ENCODE data around the gene ZG16. TPM values are rescaled to one million over a fixed set of nuclear protein-coding genes. Genes with fewer than 3 reads are reported as not detected.

The ZG16 gene
- total and polyA plus RNA-seq, 8 donors = 0.06 to 0.10 (median 0.07) TPM; not detected in 3

DNA sequence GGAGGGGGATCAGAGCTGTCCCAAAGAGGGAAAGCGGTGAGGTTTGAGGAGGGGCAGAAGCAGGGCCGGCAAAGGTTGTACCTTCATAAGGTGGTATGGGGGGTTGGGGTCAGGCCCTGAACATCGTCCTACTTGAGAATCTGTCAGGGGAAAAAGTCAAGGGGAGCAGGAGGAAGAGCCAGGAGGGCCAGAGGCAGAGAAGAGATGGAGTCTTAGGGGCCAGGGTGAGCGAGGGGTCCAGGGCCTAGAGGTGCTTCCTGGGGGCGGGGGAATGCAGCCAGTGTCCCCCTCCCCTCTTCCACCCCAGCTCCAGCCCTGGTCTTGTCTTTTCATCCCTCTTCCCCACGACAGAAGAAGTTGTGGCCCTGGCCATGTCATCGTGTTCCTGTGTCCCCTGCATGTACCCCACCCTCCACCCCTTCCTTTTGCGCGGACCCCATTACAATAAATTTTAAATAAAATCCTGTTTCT, 32.7 kb downstream of the ZG16 start:
- Histone ChIP-seq H3K27me3 (peaks cover 0 to 20% of the 10 kb centered on the region in 2 donors), H3K4me3 (peak overlapping the region in 1 of 2 donors; percentile 50), H3K9me3 (no peaks in the 10 kb centered on the region), H3K4me1 (peaks cover 36 to 76% of the 10 kb centered on the region in 2 donors), H3K36me3 (peaks cover 0 to 22% of the 10 kb centered on the region in 2 donors), H3K27ac (peak overlapping the region; percentile 66 to 81)
- intact Hi-C loops (cut with DNase I) = no loop called here
- TF ChIP-seq, protein P1, sequence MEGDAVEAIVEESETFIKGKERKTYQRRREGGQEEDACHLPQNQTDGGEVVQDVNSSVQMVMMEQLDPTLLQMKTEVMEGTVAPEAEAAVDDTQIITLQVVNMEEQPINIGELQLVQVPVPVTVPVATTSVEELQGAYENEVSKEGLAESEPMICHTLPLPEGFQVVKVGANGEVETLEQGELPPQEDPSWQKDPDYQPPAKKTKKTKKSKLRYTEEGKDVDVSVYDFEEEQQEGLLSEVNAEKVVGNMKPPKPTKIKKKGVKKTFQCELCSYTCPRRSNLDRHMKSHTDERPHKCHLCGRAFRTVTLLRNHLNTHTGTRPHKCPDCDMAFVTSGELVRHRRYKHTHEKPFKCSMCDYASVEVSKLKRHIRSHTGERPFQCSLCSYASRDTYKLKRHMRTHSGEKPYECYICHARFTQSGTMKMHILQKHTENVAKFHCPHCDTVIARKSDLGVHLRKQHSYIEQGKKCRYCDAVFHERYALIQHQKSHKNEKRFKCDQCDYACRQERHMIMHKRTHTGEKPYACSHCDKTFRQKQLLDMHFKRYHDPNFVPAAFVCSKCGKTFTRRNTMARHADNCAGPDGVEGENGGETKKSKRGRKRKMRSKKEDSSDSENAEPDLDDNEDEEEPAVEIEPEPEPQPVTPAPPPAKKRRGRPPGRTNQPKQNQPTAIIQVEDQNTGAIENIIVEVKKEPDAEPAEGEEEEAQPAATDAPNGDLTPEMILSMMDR (IDR thresholded peaks at IDR 0.05) = no peak
- DNase-seq = no peak
- ATAC-seq = no peak

GRCh38 chr16:29811170-29811895, 33.3 kb downstream of the ZG16 start:
- Histone ChIP-seq H3K27me3 (peaks cover 0 to 20% of the 10 kb centered on the region in 2 donors), H3K9me3 (no peaks in the 10 kb centered on the region), H3K4me1 (peaks cover 36 to 76% of the 10 kb centered on the region in 2 donors), H3K27ac (peak overlapping the region; percentile 66 to 81), H3K36me3 (peaks cover 0 to 22% of the 10 kb centered on the region in 2 donors), H3K4me3 (peak overlapping the region; percentile 37 to 50)
- DNase-seq = peak; percentile 92 to 98 (median 98)
- peak; percentile 69 for ATAC-seq
- TF ChIP-seq, protein P1 (IDR thresholded peaks at IDR 0.05) = no peak
- intact Hi-C loops (cut with DNase I) = no loop called here

- H3K9me3 ChIP-seq = no peaks in the 10 kb centered on the region
- H3K4me1 ChIP-seq = peaks cover 36 to 81% of the 10 kb centered on the region in 2 donors
- peaks cover 0 to 22% of the 10 kb centered on the region in 2 donors for H3K36me3 ChIP-seq
- H3K27ac ChIP-seq = peak within 1 kb of the TSS; percentile 66 to 81
- peak within 1 kb of the TSS; percentile 37 to 50 for H3K4me3 ChIP-seq
- DNase-seq (peak in 2 of 4 donors; percentile 83), ATAC-seq (no peak)
- intact Hi-C loops (cut with DNase I) = no loop called here
- H3K27me3 ChIP-seq = peaks cover 0 to 20% of the 10 kb centered on the region in 2 donors
- TF ChIP-seq, protein P1 (IDR thresholded peaks at IDR 0.05) = no peak
Observed at GRCh38 chr16:29811896-29812665, 34.0 kb downstream of the ZG16 start, which contains the start of gene PRRT2. PRRT2 (plus strand) TSS chr16:29812193; CDS start chr16:29813055, 862 bp downstream.

DNA sequence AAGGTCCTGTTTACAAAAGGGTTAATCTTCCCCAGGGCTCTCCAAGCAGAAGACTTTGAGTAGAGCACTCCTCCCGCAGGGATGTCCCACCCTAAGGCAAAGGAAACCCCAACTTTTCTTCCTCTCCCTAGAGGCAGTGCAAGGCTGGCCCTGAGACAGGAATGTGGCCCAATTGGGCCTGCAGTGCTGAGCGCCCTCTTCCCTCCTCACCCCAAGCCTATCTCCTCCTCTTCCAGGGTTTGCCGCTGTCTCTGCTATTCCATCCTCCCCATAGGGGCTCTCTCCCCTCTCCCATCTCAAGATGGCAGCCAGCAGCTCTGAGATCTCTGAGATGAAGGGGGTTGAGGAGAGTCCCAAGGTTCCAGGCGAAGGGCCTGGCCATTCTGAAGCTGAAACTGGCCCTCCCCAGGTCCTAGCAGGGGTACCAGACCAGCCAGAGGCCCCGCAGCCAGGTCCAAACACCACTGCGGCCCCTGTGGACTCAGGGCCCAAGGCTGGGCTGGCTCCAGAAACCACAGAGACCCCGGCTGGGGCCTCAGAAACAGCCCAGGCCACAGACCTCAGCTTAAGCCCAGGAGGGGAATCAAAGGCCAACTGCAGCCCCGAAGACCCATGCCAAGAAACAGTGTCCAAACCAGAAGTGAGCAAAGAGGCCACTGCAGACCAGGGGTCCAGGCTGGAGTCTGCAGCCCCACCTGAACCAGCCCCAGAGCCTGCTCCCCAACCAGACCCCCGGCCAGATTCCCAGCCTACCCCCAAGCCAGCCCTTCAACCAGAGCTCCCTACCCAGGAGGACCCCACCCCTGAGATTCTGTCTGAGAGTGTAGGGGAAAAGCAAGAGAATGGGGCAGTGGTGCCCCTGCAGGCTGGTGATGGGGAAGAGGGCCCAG, 34.9 kb downstream of the ZG16 start:
- H3K4me1 ChIP-seq = peaks cover 41 to 82% of the 10 kb centered on the region in 2 donors
- peak overlapping the region; percentile 37 to 50 for H3K4me3 ChIP-seq
- TF ChIP-seq, protein P1 (IDR thresholded peaks at IDR 0.05) = no peak
- H3K9me3 ChIP-seq = no peaks in the 10 kb centered on the region
- ATAC-seq = no peak
- peaks cover 0 to 20% of the 10 kb centered on the region in 2 donors for H3K27me3 ChIP-seq
- peak overlapping the region in 1 of 2 donors; percentile 81 for H3K27ac ChIP-seq
- peaks cover 0 to 23% of the 10 kb centered on the region in 2 donors for H3K36me3 ChIP-seq
- intact Hi-C loops (cut with DNase I) = no loop called here
- no peak for DNase-seq
